Measurements from ENCODE around the gene UTRN.

UTRN gene

DNA sequence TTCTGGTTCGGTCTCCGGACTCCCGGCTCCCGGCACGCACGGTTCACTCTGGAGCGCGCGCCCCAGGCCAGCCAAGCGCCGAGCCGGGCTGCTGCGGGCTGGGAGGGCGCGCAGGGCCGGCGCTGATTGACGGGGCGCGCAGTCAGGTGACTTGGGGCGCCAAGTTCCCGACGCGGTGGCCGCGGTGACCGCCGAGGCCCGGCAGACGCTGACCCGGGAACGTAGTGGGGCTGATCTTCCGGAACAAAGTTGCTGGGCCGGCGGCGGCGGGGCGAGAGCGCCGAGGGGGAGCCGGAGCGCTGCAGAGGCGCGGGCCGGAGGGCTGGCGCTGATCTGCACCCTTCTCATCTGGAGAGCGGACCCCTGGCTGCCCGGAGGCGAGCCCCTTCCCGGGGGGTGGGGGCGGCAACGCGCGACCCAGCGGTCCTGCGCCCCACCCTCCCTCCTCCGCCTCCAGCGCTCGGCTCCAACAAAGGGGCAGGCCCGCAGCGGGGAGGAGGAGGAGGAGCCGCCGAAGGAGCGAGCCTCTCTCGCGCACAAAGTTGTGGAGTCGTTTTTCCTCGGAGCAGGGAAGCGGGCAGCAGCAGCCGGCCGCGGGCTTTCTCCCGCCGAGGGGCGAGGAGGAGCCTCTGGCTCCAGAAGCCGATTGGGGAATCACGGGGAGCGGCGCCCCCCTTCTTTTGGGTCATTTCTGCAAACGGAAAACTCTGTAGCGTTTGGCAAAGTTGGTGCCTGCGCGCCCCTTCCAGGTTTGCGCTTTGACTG lies at the start of gene UTRN:
Gene UTRN, plus strand, starts transcription at position 553 of the 765 bp plus-strand sequence. CDS start 6,494 bp downstream, outside the sequence.
- peak within 1 kb of the TSS; percentile 82 for H3K4me3 ChIP-seq (ENCODE audit: low read depth, low read length)
- DNase-seq (ENCODE audit: low read depth): peak; percentile 56

GRCh38 chr6:144244688-144245087 lies 40.4 kb upstream of the UTRN start:
- H3K4me3 ChIP-seq (ENCODE audit: low read depth, low read length): no peak overlapping the region

GRCh38 chr6:144246988-144247387 lies 38.1 kb upstream of the UTRN start:
- no peak for DNase-seq (ENCODE audit: low read depth)

More at GRCh38 chr6:144244688-144245087, 40.4 kb upstream of the UTRN start:
- DNase-seq (ENCODE audit: low read depth): no peak

DNA sequence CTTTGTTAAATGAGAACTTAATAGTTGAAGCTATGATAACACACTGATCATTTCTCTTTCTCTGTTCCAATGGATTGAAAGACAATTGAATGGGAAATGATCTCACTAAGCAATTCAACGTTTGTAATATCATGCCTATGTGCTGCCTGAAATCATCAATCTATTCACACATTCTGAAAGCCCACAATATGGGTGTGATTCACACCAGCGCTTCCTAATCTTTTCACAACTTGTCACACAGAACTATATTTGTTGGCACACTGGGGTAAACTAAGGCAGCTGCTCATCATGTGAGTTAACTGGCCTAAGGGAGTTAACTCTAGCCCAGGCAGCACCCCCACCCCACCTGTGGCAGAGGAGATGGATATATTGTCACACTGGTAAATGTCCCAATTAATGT lies 37.1 kb upstream of the UTRN start:
- DNase-seq (ENCODE audit: low read depth): no peak
- no peak overlapping the region for H3K4me3 ChIP-seq (ENCODE audit: low read depth, low read length)

More at GRCh38 chr6:144246988-144247387, 38.1 kb upstream of the UTRN start:
- H3K4me3 ChIP-seq (ENCODE audit: low read depth, low read length): no peak overlapping the region

GRCh38 chr6:144248476-144249301 lies 36.4 kb upstream of the UTRN start:
- peak; percentile 52 for DNase-seq (ENCODE audit: low read depth)
- no peak overlapping the region for H3K4me3 ChIP-seq (ENCODE audit: low read depth, low read length)

- DNase-seq (ENCODE audit: low read depth): no peak
- no peak overlapping the region for H3K4me3 ChIP-seq (ENCODE audit: low read depth, low read length)
These were observed 34.9 kb upstream of the UTRN start for GRCh38 chr6:144250276-144250675.

GRCh38 chr6:144252259-144252658 lies 32.9 kb upstream of the UTRN start:
- H3K4me3 ChIP-seq (ENCODE audit: low read depth, low read length): no peak overlapping the region
- no peak for DNase-seq (ENCODE audit: low read depth)

- no peak overlapping the region for H3K4me3 ChIP-seq (ENCODE audit: low read depth, low read length)
- DNase-seq (ENCODE audit: low read depth): no peak
These were observed 25.1 kb upstream of the UTRN start for GRCh38 chr6:144259986-144260385.

- DNase-seq (ENCODE audit: low read depth): no peak
- no peak overlapping the region for H3K4me3 ChIP-seq (ENCODE audit: low read depth, low read length)
These were observed 22.4 kb upstream of the UTRN start for GRCh38 chr6:144262470-144263369.

- H3K4me3 ChIP-seq (ENCODE audit: low read depth, low read length): no peak overlapping the region
- DNase-seq (ENCODE audit: low read depth): no peak
These were observed 21.3 kb upstream of the UTRN start for GRCh38 chr6:144263786-144264185.

DNA sequence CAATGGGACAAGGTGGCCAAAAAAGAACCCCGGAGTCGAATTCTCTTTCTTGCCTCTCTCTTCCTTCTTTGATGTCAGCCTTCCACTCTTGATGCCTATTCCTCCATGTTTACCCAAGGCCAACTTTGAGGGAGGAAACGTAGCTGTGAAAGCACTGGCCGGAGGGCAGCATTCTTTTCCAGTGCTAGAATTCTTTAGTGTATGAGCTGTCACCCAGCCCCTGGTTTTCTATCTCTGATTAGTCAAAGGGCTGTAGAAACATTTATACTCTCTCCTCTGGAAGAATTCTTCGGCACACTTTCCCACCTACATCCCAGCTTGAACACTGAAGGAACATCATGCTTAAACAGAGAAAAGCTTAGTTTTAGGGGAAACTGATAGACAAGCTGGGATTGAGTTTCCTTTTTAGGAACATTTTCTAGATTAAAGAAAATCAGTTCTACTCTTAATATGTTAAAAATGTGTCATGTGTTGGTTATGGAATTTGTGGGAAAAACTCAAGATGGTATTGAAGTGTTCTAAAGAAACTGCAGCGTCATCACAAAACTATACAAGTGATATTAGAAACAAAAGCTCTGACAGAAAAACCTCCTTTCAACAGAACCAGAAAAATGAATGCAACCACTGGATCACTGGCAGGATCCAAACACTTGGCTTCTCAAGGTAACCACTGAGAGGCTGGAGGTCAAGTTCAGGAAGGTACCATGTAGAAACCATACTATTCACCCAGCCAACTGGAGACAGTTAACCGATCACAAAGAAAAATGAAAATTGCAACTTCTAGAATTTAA lies 20.7 kb upstream of the UTRN start:
- DNase-seq (ENCODE audit: low read depth): peak; percentile 76
- no peak overlapping the region for H3K4me3 ChIP-seq (ENCODE audit: low read depth, low read length)

GRCh38 chr6:144265061-144265357 lies 20.1 kb upstream of the UTRN start:
- no peak for DNase-seq (ENCODE audit: low read depth)
- no peak overlapping the region for H3K4me3 ChIP-seq (ENCODE audit: low read depth, low read length)

GRCh38 chr6:144265390-144265789 lies 19.7 kb upstream of the UTRN start:
- DNase-seq (ENCODE audit: low read depth): peak; percentile 25
- H3K4me3 ChIP-seq (ENCODE audit: low read depth, low read length): no peak overlapping the region

DNA sequence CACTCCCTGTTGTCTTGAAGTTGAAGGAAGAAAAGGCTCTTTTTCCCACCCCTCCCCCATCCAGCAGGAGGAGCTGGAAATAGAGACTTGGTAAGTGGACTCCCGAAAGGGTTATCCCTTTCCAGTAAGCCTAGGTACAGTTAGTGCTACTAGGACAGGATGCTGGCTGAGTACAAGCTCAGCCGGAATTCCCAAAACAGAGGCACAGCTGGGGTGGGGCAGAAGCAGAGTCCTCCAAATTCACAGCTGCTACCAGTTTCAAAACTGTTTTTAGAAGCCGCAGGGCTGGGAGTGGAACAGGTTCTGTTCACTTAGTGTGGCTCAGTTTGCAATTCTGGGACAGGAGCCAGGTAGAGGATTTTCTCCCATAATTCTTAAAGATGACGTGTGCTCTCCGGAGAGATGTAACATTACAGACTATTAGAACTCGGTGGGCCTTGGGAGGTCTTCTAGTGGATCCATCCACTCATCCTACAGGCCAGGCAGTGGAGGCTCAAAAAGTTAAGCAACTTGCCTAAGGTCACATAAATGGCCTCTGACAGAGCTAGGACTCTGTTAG lies 19.0 kb upstream of the UTRN start:
- peak; percentile 96 for DNase-seq (ENCODE audit: low read depth)
- H3K4me3 ChIP-seq (ENCODE audit: low read depth, low read length): no peak overlapping the region

DNA sequence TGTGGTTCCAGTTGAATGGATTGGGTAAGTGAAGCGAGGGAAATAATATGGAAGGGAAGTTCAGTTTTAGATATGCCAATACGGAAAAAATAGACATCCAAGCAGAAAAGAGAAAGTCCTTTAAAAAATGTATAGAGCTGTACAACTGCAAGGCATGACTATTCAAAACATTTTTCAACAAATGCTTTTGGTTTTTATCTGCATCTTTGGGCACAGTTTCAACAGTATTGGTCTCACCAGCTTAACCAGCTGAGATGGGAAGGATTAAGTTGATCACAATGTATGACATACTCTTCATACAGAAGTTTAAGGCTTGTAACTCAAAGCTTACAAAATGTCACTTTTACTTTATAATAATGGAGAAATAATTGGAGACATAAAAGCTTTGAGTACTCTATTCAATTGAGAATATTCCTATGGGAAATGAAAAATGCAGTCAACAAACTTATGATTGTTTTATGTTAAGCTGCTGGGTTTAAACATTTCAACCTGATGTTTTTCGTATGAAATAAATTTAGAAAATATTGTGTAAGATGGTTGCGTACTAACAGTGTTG lies 16.3 kb upstream of the UTRN start:
- no peak for DNase-seq (ENCODE audit: low read depth)
- H3K4me3 ChIP-seq (ENCODE audit: low read depth, low read length): no peak overlapping the region

- no peak for DNase-seq (ENCODE audit: low read depth)
- H3K4me3 ChIP-seq (ENCODE audit: low read depth, low read length): no peak overlapping the region
These were observed 8.0 kb upstream of the UTRN start for GRCh38 chr6:144277174-144277573.

DNA sequence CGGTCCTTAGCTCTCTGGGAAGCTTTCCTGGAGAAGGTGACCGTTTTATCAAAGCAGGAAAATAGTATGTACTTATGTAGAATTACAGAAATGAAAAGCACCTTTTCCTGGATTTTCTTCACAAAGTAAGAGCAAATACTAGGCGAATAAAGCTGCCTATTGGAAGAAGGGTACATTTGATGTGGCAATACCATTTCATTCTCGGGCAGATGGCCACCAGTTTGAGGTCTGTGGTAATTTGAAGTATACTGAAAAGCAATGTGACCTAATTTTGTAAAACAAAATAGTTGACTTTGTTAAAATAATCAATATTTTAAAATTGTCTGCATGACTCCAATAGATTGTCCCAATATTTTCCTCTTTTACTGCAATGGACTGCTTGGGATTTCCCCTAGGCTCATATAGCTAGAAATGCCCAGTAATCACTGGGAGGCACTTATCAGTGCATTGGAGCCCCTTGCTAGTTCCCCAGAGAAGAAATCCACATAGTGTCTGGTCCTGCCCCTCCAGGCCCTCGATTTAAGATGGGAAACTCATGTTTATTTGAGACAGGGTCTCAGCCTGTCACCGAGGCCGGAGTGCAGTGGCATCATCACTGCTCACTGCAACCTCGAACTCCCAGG lies 7.4 kb upstream of the UTRN start:
- no peak overlapping the region for H3K4me3 ChIP-seq (ENCODE audit: low read depth, low read length)

GRCh38 chr6:144278659-144279314 lies 6.3 kb upstream of the UTRN start:
- no peak overlapping the region for H3K4me3 ChIP-seq (ENCODE audit: low read depth, low read length)
- DNase-seq (ENCODE audit: low read depth): no peak

More for the DNA sequence above, 7.4 kb upstream of the UTRN start:
- DNase-seq (ENCODE audit: low read depth): no peak

Measured in skeletal muscle cell (primary cell).